ENCODE measurements around the gene OR14I1. TPM values are rescaled to one million over a fixed set of nuclear protein-coding genes. Genes with fewer than 3 reads are reported as not detected.

OR14I1 gene
- total RNA-seq: 1 to 10 TPM in 1 of 4 donors, not detected in 3; 1.6 TPM

GRCh38 chr1:248702714-248703113 lies at the start of gene OR14I1:
Gene OR14I1 (minus strand): TSS chr1:248702766.
- no peak within 1 kb of the TSS for H3K4me3 ChIP-seq
- TF ChIP-seq CTCF (IDR thresholded peaks at IDR 0.05) (no peak), EP300 (IDR thresholded peaks at IDR 0.05) (no peak), POLR2AphosphoS5 (IDR thresholded peaks at IDR 0.05) (no peak), POLR2A (IDR thresholded peaks at IDR 0.05) (no peak)
- no peak for DNase-seq (ENCODE audit: low spot score in 2 of 2)
- H3K27ac ChIP-seq: no peak within 1 kb of the TSS
- H3K27me3 ChIP-seq: no peaks in the 10 kb centered on the region
- H3K4me1 ChIP-seq: no peaks in the 10 kb centered on the region
- H3K9me3 ChIP-seq: no peaks in the 10 kb centered on the region
- H3K36me3 ChIP-seq: no peaks in the 10 kb centered on the region
- 71% methylated on average over 1 of the region's 1 CpG for WGBS

- H3K27ac ChIP-seq: no peak overlapping the region
- no peak overlapping the region for H3K4me3 ChIP-seq
- no peaks in the 10 kb centered on the region for H3K36me3 ChIP-seq
- no peaks in the 10 kb centered on the region for H3K9me3 ChIP-seq
- H3K4me1 ChIP-seq: no peaks in the 10 kb centered on the region
- no peaks in the 10 kb centered on the region for H3K27me3 ChIP-seq
- TF ChIP-seq POLR2AphosphoS5 (IDR thresholded peaks at IDR 0.05) (no peak), CTCF (IDR thresholded peaks at IDR 0.05) (no peak), EP300 (IDR thresholded peaks at IDR 0.05) (no peak), POLR2A (IDR thresholded peaks at IDR 0.05) (no peak)
- WGBS: 85% methylated on average over 4 of the region's 4 CpGs
- DNase-seq (ENCODE audit: low spot score in 2 of 2): no peak
These were observed 49.1 kb upstream of the OR14I1 start for GRCh38 chr1:248751635-248752034.

- Histone ChIP-seq H3K36me3 (no peaks in the 10 kb centered on the region), H3K9me3 (no peaks in the 10 kb centered on the region), H3K27me3 (no peaks in the 10 kb centered on the region), H3K27ac (no peak overlapping the region), H3K4me1 (no peaks in the 10 kb centered on the region), H3K4me3 (no peak overlapping the region)
- 51% methylated on average over 4 of the region's 5 CpGs for WGBS
- TF ChIP-seq CTCF (IDR thresholded peaks at IDR 0.05) (no peak), POLR2AphosphoS5 (IDR thresholded peaks at IDR 0.05) (no peak), EP300 (IDR thresholded peaks at IDR 0.05) (no peak), POLR2A (IDR thresholded peaks at IDR 0.05) (no peak)
- no peak for DNase-seq (ENCODE audit: low spot score in 2 of 2)
These were observed 48.6 kb upstream of the OR14I1 start for GRCh38 chr1:248751142-248751541.

- WGBS: 49% methylated on average over 2 of the region's 2 CpGs
- Histone ChIP-seq H3K36me3 (no peaks in the 10 kb centered on the region), H3K27me3 (no peaks in the 10 kb centered on the region), H3K27ac (no peak overlapping the region), H3K9me3 (no peaks in the 10 kb centered on the region), H3K4me3 (no peak overlapping the region), H3K4me1 (no peaks in the 10 kb centered on the region)
- no peak for DNase-seq (ENCODE audit: low spot score in 2 of 2)
- no peak for TF ChIP-seq POLR2A (IDR thresholded peaks at IDR 0.05)
- TF ChIP-seq POLR2AphosphoS5 (IDR thresholded peaks at IDR 0.05): no peak
- no peak for TF ChIP-seq EP300 (IDR thresholded peaks at IDR 0.05)
- TF ChIP-seq CTCF (IDR thresholded peaks at IDR 0.05): no peak
These were observed 47.9 kb upstream of the OR14I1 start for GRCh38 chr1:248750496-248750895.

GRCh38 chr1:248748211-248748610 lies 45.6 kb upstream of the OR14I1 start:
- Histone ChIP-seq H3K27me3 (no peaks in the 10 kb centered on the region), H3K4me1 (no peaks in the 10 kb centered on the region), H3K36me3 (no peaks in the 10 kb centered on the region), H3K27ac (no peak overlapping the region), H3K4me3 (no peak overlapping the region), H3K9me3 (no peaks in the 10 kb centered on the region)
- TF ChIP-seq CTCF (IDR thresholded peaks at IDR 0.05): no peak
- TF ChIP-seq POLR2AphosphoS5 (IDR thresholded peaks at IDR 0.05): no peak
- TF ChIP-seq POLR2A (IDR thresholded peaks at IDR 0.05): no peak
- TF ChIP-seq EP300 (IDR thresholded peaks at IDR 0.05): no peak
- DNase-seq (ENCODE audit: low spot score in 2 of 2): no peak
- 90% methylated on average over 10 of the region's 10 CpGs for WGBS

Data from suprapubic skin (tissue), 4 donors.